GM19324 (cell line): ENCODE measurements around the gene NME5.
"Not testable (repeated sequence)": the region's sequence is repeated elsewhere in the genome, so short reads cannot be mapped to it uniquely, and the experiment has no call there.

Experiments used
- ATAC-seq: cut with Tn5 transposase; IDR thresholded peaks from one replicate; pipeline ENCODE4 v1.9.1; 2021; ENCODE audit warnings: mild to moderate bottlenecking, moderate library complexity; ENCODE audit not compliant: unreplicated experiment, low FRiP score

The NME5 gene

GRCh38 chr5:138138949-138139780 is at the start of gene NME5:
Gene NME5 (minus strand): TSS chr5:138139428. CDS start chr5:138138780, 648 bp downstream.
- no peak for ATAC-seq

GRCh38 chr5:138188626-138189025 is 49.4 kb upstream of the NME5 start:
- ATAC-seq = no peak

- no peak for ATAC-seq
These were observed 46.8 kb upstream of the NME5 start for GRCh38 chr5:138186002-138186447.

GRCh38 chr5:138182808-138183207 is 43.6 kb upstream of the NME5 start:
- ATAC-seq = no peak

GRCh38 chr5:138180841-138181240 is 41.6 kb upstream of the NME5 start:
- ATAC-seq = no peak

GRCh38 chr5:138180183-138180782 is 41.1 kb upstream of the NME5 start:
- ATAC-seq = no peak

GRCh38 chr5:138179277-138179857 is 40.1 kb upstream of the NME5 start:
- peak; percentile 2 for ATAC-seq

GRCh38 chr5:138178516-138179276 is 39.5 kb upstream of the NME5 start, which contains the start of the genes BRD8 and KIF20A:
Gene BRD8 (minus strand): TSS chr5:138178630. CDS start chr5:138178614, 16 bp downstream.
Gene KIF20A (plus strand): TSS chr5:138179112. CDS start chr5:138179681, 569 bp downstream.
- ATAC-seq = peak; percentile 90

GRCh38 chr5:138177941-138178515 is 38.8 kb upstream of the NME5 start:
- ATAC-seq = peak; percentile 11

GRCh38 chr5:138170299-138170698 is 31.1 kb upstream of the NME5 start:
- no peak for ATAC-seq

- ATAC-seq = no peak
These were observed 29.9 kb upstream of the NME5 start for GRCh38 chr5:138169124-138169523.

GRCh38 chr5:138163721-138164120 is 24.5 kb upstream of the NME5 start:
- no peak for ATAC-seq

GRCh38 chr5:138160706-138161105 is 21.5 kb upstream of the NME5 start:
- ATAC-seq = no peak

- ATAC-seq = no peak
These were observed 20.4 kb upstream of the NME5 start for GRCh38 chr5:138159666-138160065.

- no peak for ATAC-seq
These were observed 18.4 kb upstream of the NME5 start for GRCh38 chr5:138157626-138158025.

GRCh38 chr5:138155977-138156376 is 16.7 kb upstream of the NME5 start:
- ATAC-seq = not testable (repeated sequence)

GRCh38 chr5:138149530-138149929 is 10.3 kb upstream of the NME5 start:
- ATAC-seq = no peak

- no peak for ATAC-seq
These were observed 9.6 kb upstream of the NME5 start for GRCh38 chr5:138148811-138149210.

- not testable (repeated sequence) for ATAC-seq
These were observed 4.3 kb upstream of the NME5 start for GRCh38 chr5:138143578-138143977.

GRCh38 chr5:138141734-138142133 is 2.5 kb upstream of the NME5 start:
- no peak for ATAC-seq
